Activated CD4-positive, alpha-beta memory T cell treated with anti-CD3 and anti-CD28 coated beads, Interleukin-2, amount 10 ng/mL, durations not matched to agents 7 days and 5 days (primary cell): ENCODE data around the gene EMID1. TPM values are rescaled to one million over a fixed set of nuclear protein-coding genes. Genes with fewer than 3 reads are reported as not detected.

Source experiments
- CTCF ChIA-PET: fragments of 350-600 bp; sonication (Branson Sonifier 250); formaldehyde crosslinking; loops from one replicate; lab custom pipeline; 2021; ENCODE audit warnings: antibody characterized with exemption, inconsistent platforms; lab: Charles Lee
- POLR2A ChIA-PET: fragments of 350-600 bp; sonication (Branson Sonifier 250); formaldehyde crosslinking; loops from one replicate; lab custom pipeline; 2021; ENCODE audit warnings: antibody characterized with exemption; lab: Charles Lee
- DNase-seq: peaks from one replicate; pipeline ENCODE4 v3.0.0-alpha.2; 2020
- H3K27ac Mint-ChIP-seq: one replicate; pipeline ENCODE4 v1.8.0; 2021; ENCODE audit warnings: mild to moderate bottlenecking, mixed read lengths
- H3K27me3 Mint-ChIP-seq: one replicate; pipeline ENCODE4 v1.8.0; 2021; ENCODE audit warnings: mixed read lengths
- H3K36me3 Mint-ChIP-seq: one replicate; pipeline ENCODE4 v1.8.0; 2021; ENCODE audit warnings: low read depth, mixed read lengths
- H3K4me1 Mint-ChIP-seq: one replicate; pipeline ENCODE4 v1.8.0; 2021; ENCODE audit warnings: mixed read lengths
- H3K4me3 Mint-ChIP-seq: one replicate; pipeline ENCODE4 v1.8.0; 2021; ENCODE audit warnings: mild to moderate bottlenecking, mixed read lengths
- H3K9me3 Mint-ChIP-seq: one replicate; pipeline ENCODE4 v1.8.0; 2021; ENCODE audit warnings: mixed read lengths
- total RNA-seq, 2 experiments: library from RNA; stranded (reverse); gene quantifications; one replicate each; pipeline ENCODE4 v1.2.3, GENCODE V29; 2021

EMID1 gene
- total RNA-seq, 2 experiments from 2014 or later = 0.18 TPM; not detected in 1

- no peaks in the 10 kb centered on the region for H3K9me3 Mint-ChIP-seq
- no peaks in the 10 kb centered on the region for H3K36me3 Mint-ChIP-seq
- H3K27ac Mint-ChIP-seq = no peak overlapping the region
- H3K4me1 Mint-ChIP-seq = no peaks in the 10 kb centered on the region
- ChIA-PET CTCF (no interaction called here), POLR2A (no interaction called here)
- H3K4me3 Mint-ChIP-seq = no peak overlapping the region
- peaks cover 10% of the 10 kb centered on the region for H3K27me3 Mint-ChIP-seq
- DNase-seq = no peak
These were observed 21.5 kb upstream of the EMID1 start for GRCh38 chr22:29183971-29184848.

- DNase-seq = no peak
- H3K4me3 Mint-ChIP-seq = no peak overlapping the region
- H3K27me3 Mint-ChIP-seq = peaks cover 12% of the 10 kb centered on the region
- ChIA-PET CTCF (no interaction called here), POLR2A (no interaction called here)
- H3K27ac Mint-ChIP-seq = no peak overlapping the region
- H3K4me1 Mint-ChIP-seq = no peaks in the 10 kb centered on the region
- no peaks in the 10 kb centered on the region for H3K9me3 Mint-ChIP-seq
- H3K36me3 Mint-ChIP-seq = no peaks in the 10 kb centered on the region
These were observed 20.7 kb upstream of the EMID1 start for GRCh38 chr22:29184849-29185490.

- H3K9me3 Mint-ChIP-seq = no peaks in the 10 kb centered on the region
- ChIA-PET CTCF (no interaction called here), POLR2A (no interaction called here)
- no peaks in the 10 kb centered on the region for H3K4me1 Mint-ChIP-seq
- H3K27ac Mint-ChIP-seq = no peak overlapping the region
- no peaks in the 10 kb centered on the region for H3K36me3 Mint-ChIP-seq
- DNase-seq = no peak
- no peak overlapping the region for H3K4me3 Mint-ChIP-seq
- peaks cover 9% of the 10 kb centered on the region for H3K27me3 Mint-ChIP-seq
These were observed 19.4 kb upstream of the EMID1 start for GRCh38 chr22:29186302-29186701.

GRCh38 chr22:29187831-29188230 lies 17.9 kb upstream of the EMID1 start:
- H3K4me3 Mint-ChIP-seq = no peak overlapping the region
- H3K27ac Mint-ChIP-seq = no peak overlapping the region
- no peaks in the 10 kb centered on the region for H3K36me3 Mint-ChIP-seq
- POLR2A ChIA-PET = no interaction called here
- CTCF ChIA-PET = no interaction called here
- DNase-seq = no peak
- H3K27me3 Mint-ChIP-seq = peaks cover 13% of the 10 kb centered on the region
- no peaks in the 10 kb centered on the region for H3K4me1 Mint-ChIP-seq
- H3K9me3 Mint-ChIP-seq = no peaks in the 10 kb centered on the region

- H3K9me3 Mint-ChIP-seq = peaks cover 5% of the 10 kb centered on the region
- no peak for DNase-seq
- no peak overlapping the region for H3K27ac Mint-ChIP-seq
- H3K4me1 Mint-ChIP-seq = no peaks in the 10 kb centered on the region
- POLR2A ChIA-PET = no interaction called here
- H3K4me3 Mint-ChIP-seq = no peak overlapping the region
- no peaks in the 10 kb centered on the region for H3K36me3 Mint-ChIP-seq
- CTCF ChIA-PET = interaction anchor here (1.2 kb wide), 1 partner anchor 36 kb away, joined by 3 read pairs; no protein-coding TSS in a partner anchor
- peaks cover 15% of the 10 kb centered on the region for H3K27me3 Mint-ChIP-seq
These were observed 15.6 kb upstream of the EMID1 start for GRCh38 chr22:29190051-29190450.

GRCh38 chr22:29190918-29191317 lies 14.8 kb upstream of the EMID1 start:
- ChIA-PET POLR2A (no interaction called here), CTCF (interaction anchor here (1.2 kb wide), 1 partner anchor 37 kb away, joined by 3 read pairs; no protein-coding TSS in a partner anchor)
- peaks cover 6% of the 10 kb centered on the region for H3K9me3 Mint-ChIP-seq
- no peaks in the 10 kb centered on the region for H3K4me1 Mint-ChIP-seq
- DNase-seq = no peak
- no peak overlapping the region for H3K27ac Mint-ChIP-seq
- H3K27me3 Mint-ChIP-seq = peaks cover 16% of the 10 kb centered on the region
- no peaks in the 10 kb centered on the region for H3K36me3 Mint-ChIP-seq
- no peak overlapping the region for H3K4me3 Mint-ChIP-seq

GRCh38 chr22:29193021-29193420 lies 12.7 kb upstream of the EMID1 start:
- no peak for DNase-seq
- CTCF ChIA-PET = interaction anchor here (0.6 to 0.7 kb wide), 3 partner anchors 10 to 287 kb away, joined by 3 read pairs; no protein-coding TSS in a partner anchor
- Mint-ChIP-seq H3K9me3 (peaks cover 6% of the 10 kb centered on the region), H3K4me3 (no peak overlapping the region), H3K36me3 (no peaks in the 10 kb centered on the region), H3K27me3 (peaks cover 27% of the 10 kb centered on the region), H3K27ac (no peak overlapping the region), H3K4me1 (no peaks in the 10 kb centered on the region)
- POLR2A ChIA-PET = no interaction called here

- Mint-ChIP-seq H3K9me3 (peaks cover 6% of the 10 kb centered on the region), H3K27me3 (peaks cover 27% of the 10 kb centered on the region), H3K4me3 (no peak overlapping the region), H3K4me1 (no peaks in the 10 kb centered on the region), H3K27ac (no peak overlapping the region), H3K36me3 (no peaks in the 10 kb centered on the region)
- POLR2A ChIA-PET = no interaction called here
- DNase-seq = no peak
- CTCF ChIA-PET = no interaction called here
These were observed 11.5 kb upstream of the EMID1 start for GRCh38 chr22:29194184-29194583.

GRCh38 chr22:29195118-29195963 lies 10.4 kb upstream of the EMID1 start:
- no peak for DNase-seq
- ChIA-PET POLR2A (no interaction called here), CTCF (no interaction called here)
- Mint-ChIP-seq H3K9me3 (peaks cover 6% of the 10 kb centered on the region), H3K4me1 (no peaks in the 10 kb centered on the region), H3K36me3 (no peaks in the 10 kb centered on the region), H3K27ac (no peak overlapping the region), H3K4me3 (no peak overlapping the region), H3K27me3 (peaks cover 28% of the 10 kb centered on the region)

GRCh38 chr22:29195964-29196666 lies 9.6 kb upstream of the EMID1 start:
- POLR2A ChIA-PET = no interaction called here
- no peak for DNase-seq
- Mint-ChIP-seq H3K9me3 (peaks cover 6% of the 10 kb centered on the region), H3K36me3 (no peaks in the 10 kb centered on the region), H3K4me3 (no peak overlapping the region), H3K27me3 (peaks cover 30% of the 10 kb centered on the region), H3K27ac (no peak overlapping the region), H3K4me1 (peaks cover 2% of the 10 kb centered on the region)
- CTCF ChIA-PET = no interaction called here

- POLR2A ChIA-PET = no interaction called here
- Mint-ChIP-seq H3K27me3 (peaks cover 31% of the 10 kb centered on the region), H3K27ac (no peak overlapping the region), H3K36me3 (no peaks in the 10 kb centered on the region), H3K9me3 (peaks cover 6% of the 10 kb centered on the region), H3K4me1 (peaks cover 12% of the 10 kb centered on the region), H3K4me3 (no peak overlapping the region)
- CTCF ChIA-PET = no interaction called here
- DNase-seq = no peak
These were observed 8.6 kb upstream of the EMID1 start for GRCh38 chr22:29197096-29197495.

GRCh38 chr22:29198240-29198639 lies 7.5 kb upstream of the EMID1 start:
- H3K9me3 Mint-ChIP-seq = peaks cover 6% of the 10 kb centered on the region
- no peak overlapping the region for H3K4me3 Mint-ChIP-seq
- no peak overlapping the region for H3K27ac Mint-ChIP-seq
- H3K4me1 Mint-ChIP-seq = peaks cover 23% of the 10 kb centered on the region
- CTCF ChIA-PET = no interaction called here
- H3K27me3 Mint-ChIP-seq = peaks cover 29% of the 10 kb centered on the region
- POLR2A ChIA-PET = interaction anchor here (1.0 kb wide), 1 partner anchor 11 kb away, joined by 3 read pairs; no protein-coding TSS in a partner anchor
- DNase-seq = no peak
- H3K36me3 Mint-ChIP-seq = no peaks in the 10 kb centered on the region
